GM15510 (cell line): ENCODE results near the gene AXIN1.

Experiments
- POLR2A ChIP-seq: IDR thresholded peaks from 3 replicates; pipeline ENCODE4 v1.6.1; 2011; ENCODE audit warnings: borderline replicate concordance; ENCODE audit not compliant: insufficient read length; ENCODE audit errors: extremely low read depth

The AXIN1 gene

GRCh38 chr16:383326-384051 is 31.0 kb upstream of the AXIN1 start:
- TF ChIP-seq POLR2A = peak; percentile 41

GRCh38 chr16:381789-382717 is 29.5 kb upstream of the AXIN1 start, which contains the start of gene PGAP6:
TSS of gene PGAP6 (minus strand) at chr16:381978. CDS start at chr16:381821, 157 bp downstream.
- peak; percentile 77 for TF ChIP-seq POLR2A

GRCh38 chr16:381012-381788 is 28.7 kb upstream of the AXIN1 start:
- TF ChIP-seq POLR2A = peak; percentile 10

- no peak for TF ChIP-seq POLR2A
Measured at GRCh38 chr16:380762-381011, 28.2 kb upstream of the AXIN1 start.

GRCh38 chr16:379961-380761 is 27.6 kb upstream of the AXIN1 start:
- no peak for TF ChIP-seq POLR2A

GRCh38 chr16:379183-379960 is 26.8 kb upstream of the AXIN1 start:
- TF ChIP-seq POLR2A = no peak

- no peak for TF ChIP-seq POLR2A
Measured at GRCh38 chr16:378821-379182, 26.3 kb upstream of the AXIN1 start.

GRCh38 chr16:377419-377951 is 25.0 kb upstream of the AXIN1 start:
- no peak for TF ChIP-seq POLR2A

- TF ChIP-seq POLR2A = no peak
Measured at GRCh38 chr16:376817-377418, 24.4 kb upstream of the AXIN1 start.

GRCh38 chr16:375927-376816 is 23.6 kb upstream of the AXIN1 start:
- TF ChIP-seq POLR2A = no peak

- TF ChIP-seq POLR2A = no peak
Measured at GRCh38 chr16:375212-375611, 22.7 kb upstream of the AXIN1 start.

GRCh38 chr16:374616-374926 is 22.0 kb upstream of the AXIN1 start:
- no peak for TF ChIP-seq POLR2A
